Measurements from ENCODE around the gene STX1A.

- TF ChIP-seq POLR2A (IDR thresholded peaks at IDR 0.05) (peak; percentile 85), CTCF (IDR thresholded peaks at IDR 0.05) (no peak)
Observed at GRCh38 chr7:73758581-73759138, 39.2 kb upstream of the STX1A start.
